Keratinocyte (primary cell): ENCODE data around the gene PPP2R1A. TPM values are rescaled to one million over a fixed set of nuclear protein-coding genes. Genes with fewer than 3 reads are reported as not detected.

ENCODE experiments used
- DNase-seq: peaks from one replicate; pipeline ENCODE4 v3.0.0-alpha.2; 2011; ENCODE audit warnings: low read depth, missing footprints, low spot score
- FAIRE-seq: peaks from 2 replicates; lab custom pipeline; 2011; peaks lifted over from hg19 to GRCh38; lab: Jason Lieb, UNC
- H2AFZ ChIP-seq: 2 replicates; pipeline ENCODE4 v1.6.0; 2012; ENCODE audit warnings: low read length, control low read depth, inconsistent platforms; ENCODE audit not compliant: control insufficient read depth
- H3K27ac ChIP-seq: 2 replicates; pipeline ENCODE4 v1.5.1; 2011; ENCODE audit warnings: low read length; ENCODE audit not compliant: control insufficient read depth, insufficient read depth
- H3K27me3 ChIP-seq: 3 replicates; pipeline ENCODE4 v1.6.0; 2011; ENCODE audit warnings: low read length; ENCODE audit not compliant: control insufficient read depth, insufficient read depth; ENCODE audit errors: extremely low read depth
- H3K36me3 ChIP-seq, 2 experiments: 2 replicates in 1 of 2; 3 replicates in 1 of 2; pipeline ENCODE4 v1.5.1; 2011; ENCODE audit warnings: low read length in 2 of 2, mild to moderate bottlenecking in 1 of 2; ENCODE audit not compliant: control insufficient read depth in 2 of 2, insufficient read depth in 2 of 2; ENCODE audit errors: extremely low read depth in 1 of 2
- H3K4me1 ChIP-seq: 3 replicates; pipeline ENCODE4 v1.5.1; 2011; ENCODE audit warnings: low read length; ENCODE audit not compliant: control insufficient read depth, insufficient read depth; ENCODE audit errors: extremely low read depth
- H3K4me2 ChIP-seq: 3 replicates; pipeline ENCODE4 v1.6.0; 2011; ENCODE audit warnings: low read depth, low read length; ENCODE audit not compliant: control insufficient read depth, insufficient read depth; ENCODE audit errors: extremely low read depth
- H3K4me3 ChIP-seq, 3 experiments: fragments of 200-600 bp in 1 of 3; sonication (generic) in 1 of 3; 2 replicates in 2 of 3; 3 replicates in 1 of 3; pipeline ENCODE4 v1.5.1; 2011 to 2016; ENCODE audit warnings: low read length in 3 of 3, mild to moderate bottlenecking in 3 of 3, control low read depth in 2 of 3, inconsistent platforms in 1 of 3, low read depth in 1 of 3, mixed read lengths in 1 of 3, mixed run types in 1 of 3, moderate library complexity in 1 of 3; ENCODE audit not compliant: control insufficient read depth in 2 of 3, insufficient read depth in 2 of 3; ENCODE audit errors: extremely low read depth in 1 of 3
- H3K79me2 ChIP-seq: 2 replicates; pipeline ENCODE4 v1.6.0; 2012; ENCODE audit warnings: low read length; ENCODE audit not compliant: control insufficient read depth, insufficient read depth
- H3K9ac ChIP-seq: 3 replicates; pipeline ENCODE4 v1.6.0; 2011; ENCODE audit warnings: low read length; ENCODE audit not compliant: control insufficient read depth, insufficient read depth; ENCODE audit errors: extremely low read depth
- H3K9me1 ChIP-seq: 3 replicates; pipeline ENCODE4 v1.6.0; 2011; ENCODE audit warnings: low read length; ENCODE audit not compliant: control insufficient read depth, insufficient read depth; ENCODE audit errors: extremely low read depth
- H3K9me3 ChIP-seq: 2 replicates; pipeline ENCODE4 v1.5.1; 2012; ENCODE audit warnings: low read depth, low read length; ENCODE audit not compliant: control insufficient read depth
- H4K20me1 ChIP-seq: 3 replicates; pipeline ENCODE4 v1.6.0; 2011; ENCODE audit warnings: low read length; ENCODE audit not compliant: control insufficient read depth, insufficient read depth; ENCODE audit errors: extremely low read depth
- CTCF ChIP-seq, 3 experiments: IDR thresholded peaks in 1 of 3; conservative IDR thresholded peaks in 1 of 3; optimal IDR thresholded peaks in 1 of 3; 2 replicates in 2 of 3; 3 replicates in 1 of 3; pipeline versions ENCODE3 to v1.5.1; 2011; ENCODE audit warnings: low read length in 3 of 3, mild to moderate bottlenecking in 3 of 3, moderate library complexity in 2 of 3, control low read depth in 1 of 3, inconsistent platforms in 1 of 3; ENCODE audit not compliant: insufficient read depth in 2 of 3; ENCODE audit errors: extremely low read depth in 1 of 3
- EZH2 ChIP-seq: IDR thresholded peaks from one replicate; pipeline ENCODE4 v1.6.1; 2012; ENCODE audit warnings: inconsistent platforms, mild to moderate bottlenecking, low read length, moderate library complexity
- dilution Hi-C: fragments of 300-500 bp; cut with MboI; formaldehyde crosslinking; loops from one replicate; pipeline ENCODE4 v1.7.0; 2020; ENCODE audit warnings: low sequenced_read_pairs; ENCODE audit not compliant: extremely low pct_ligation_motif_present
- polyA plus RNA-seq, 5 experiments: library from polyadenylated mRNA; depleted of rRNA in 3 of 5; stranded (reverse) in 3 of 5; stranded (forward) in 1 of 5; unstranded in 1 of 5; fragments of >200 nt; gene quantifications; 1 replicate in 1 of 5; 2 replicates in 3 of 5; 3 replicates in 1 of 5; pipeline versions ENCODE4 v1.2.1 to v1.2.3, GENCODE V29; 2011 to 2012; ENCODE audit warnings: missing spikeins in 2 of 5, low read depth in 1 of 5, low replicate concordance in 1 of 5

PPP2R1A gene
- polyA plus RNA-seq, 1 donor (not counting 4 experiments of a cell fraction or from before 2014, with no cell fraction given), result 130 TPM

GRCh38 chr19:52234406-52234805 lies 44.6 kb downstream of the PPP2R1A start:
- Histone ChIP-seq H3K4me3 (no peak overlapping the region), H2AFZ (no peak overlapping the region), H3K9me1 (no peaks in the 10 kb centered on the region), H3K27ac (no peak overlapping the region), H4K20me1 (peaks cover 3% of the 10 kb centered on the region), H3K27me3 (no peaks in the 10 kb centered on the region), H3K79me2 (no peaks in the 10 kb centered on the region), H3K36me3 (no peaks in the 10 kb centered on the region), H3K9ac (no peak overlapping the region), H3K4me2 (no peak overlapping the region), H3K9me3 (no peaks in the 10 kb centered on the region), H3K4me1 (peaks cover 17% of the 10 kb centered on the region)
- DNase-seq, result no peak
- dilution Hi-C loops, result no loop called here
- no peak for TF ChIP-seq EZH2
- TF ChIP-seq CTCF (optimal IDR thresholded peaks at IDR 0.05 in 1 of 3, IDR thresholded peaks at IDR 0.05 in 1 of 3, conservative IDR thresholded peaks at IDR 0.05 in 1 of 3; ENCODE audit: extremely low read depth in 1 of 3, insufficient read depth in 2 of 3, low read length in 3 of 3), result no peak
- no peak for FAIRE-seq

- Histone ChIP-seq H3K9me3 (no peaks in the 10 kb centered on the region), H3K9me1 (no peaks in the 10 kb centered on the region), H3K4me2 (no peak overlapping the region), H4K20me1 (no peaks in the 10 kb centered on the region), H3K79me2 (no peaks in the 10 kb centered on the region), H3K9ac (no peak overlapping the region), H3K27ac (no peak overlapping the region), H3K36me3 (no peaks in the 10 kb centered on the region), H3K27me3 (no peaks in the 10 kb centered on the region), H2AFZ (no peak overlapping the region), H3K4me3 (no peak overlapping the region), H3K4me1 (no peaks in the 10 kb centered on the region)
- FAIRE-seq (no peak), DNase-seq (no peak)
- TF ChIP-seq EZH2, result no peak
- no peak for TF ChIP-seq CTCF (optimal IDR thresholded peaks at IDR 0.05 in 1 of 3, IDR thresholded peaks at IDR 0.05 in 1 of 3, conservative IDR thresholded peaks at IDR 0.05 in 1 of 3; ENCODE audit: extremely low read depth in 1 of 3, insufficient read depth in 2 of 3, low read length in 3 of 3)
- dilution Hi-C loops, result no loop called here
These were observed 47.3 kb downstream of the PPP2R1A start for GRCh38 chr19:52237197-52237596.
